8988T (cell line): Measurements from ENCODE around the gene ZNF771.

ENCODE experiments used
- DNase-seq: peaks from one replicate; pipeline ENCODE4 v3.0.0; 2011

ZNF771 gene

GRCh38 chr16:30407102-30407803 lies at the start of gene ZNF771:
Gene ZNF771 (plus strand): TSS chr16:30407606. CDS start chr16:30408054, 448 bp downstream.
- DNase-seq: peak; percentile 52

GRCh38 chr16:30357715-30358576 lies 49.5 kb upstream of the ZNF771 start:
- no peak for DNase-seq

GRCh38 chr16:30358577-30358936 lies 48.8 kb upstream of the ZNF771 start:
- no peak for DNase-seq

- no peak for DNase-seq
Observed at GRCh38 chr16:30358990-30359870, 48.2 kb upstream of the ZNF771 start.

- DNase-seq: no peak
Observed at GRCh38 chr16:30359871-30360170, 47.6 kb upstream of the ZNF771 start.

GRCh38 chr16:30361180-30361579 lies 46.2 kb upstream of the ZNF771 start:
- DNase-seq: no peak

- DNase-seq: no peak
Observed at GRCh38 chr16:30365200-30365599, 42.2 kb upstream of the ZNF771 start.

- no peak for DNase-seq
Observed at GRCh38 chr16:30366511-30366910, 40.9 kb upstream of the ZNF771 start.

GRCh38 chr16:30367349-30368009 lies 39.9 kb upstream of the ZNF771 start:
- no peak for DNase-seq

- DNase-seq: no peak
Observed at GRCh38 chr16:30368122-30368791, 39.1 kb upstream of the ZNF771 start.

- no peak for DNase-seq
Observed at GRCh38 chr16:30368792-30369090, 38.7 kb upstream of the ZNF771 start.

GRCh38 chr16:30369091-30369937 lies 38.1 kb upstream of the ZNF771 start:
- no peak for DNase-seq

- DNase-seq: no peak
Observed at GRCh38 chr16:30369938-30370455, 37.4 kb upstream of the ZNF771 start.

- DNase-seq: peak; percentile 95
Observed at GRCh38 chr16:30370456-30371247, 36.8 kb upstream of the ZNF771 start, which contains the start of gene TBC1D10B. Gene TBC1D10B (minus strand): TSS chr16:30370494. CDS start chr16:30370183, 311 bp downstream.

- no peak for DNase-seq
Observed at GRCh38 chr16:30371248-30371816, 36.1 kb upstream of the ZNF771 start.

GRCh38 chr16:30372038-30372712 lies 35.2 kb upstream of the ZNF771 start:
- no peak for DNase-seq

GRCh38 chr16:30372725-30373124 lies 34.7 kb upstream of the ZNF771 start:
- no peak for DNase-seq

GRCh38 chr16:30374538-30374937 lies 32.9 kb upstream of the ZNF771 start, which contains the start of gene MYL11:
Gene MYL11 (plus strand): TSS chr16:30374802. CDS start chr16:30374858, 56 bp downstream.
- DNase-seq: no peak

GRCh38 chr16:30375864-30376263 lies 31.5 kb upstream of the ZNF771 start:
- DNase-seq: no peak
